GM12865 (cell line): ENCODE data around the gene SESN1.

Source experiments
- DNase-seq: peaks from one replicate; pipeline ENCODE4 v3.0.0; 2010; ENCODE audit warnings: low read depth
- H3K4me3 ChIP-seq: 2 replicates; pipeline ENCODE4 v1.5.1; 2011; ENCODE audit warnings: mild to moderate bottlenecking, low read depth, low read length, control low read depth
- CTCF ChIP-seq: IDR thresholded peaks from 2 replicates; pipeline ENCODE4 v1.5.1; 2011; ENCODE audit warnings: low read length, control low read depth, low read depth, inconsistent platforms; ENCODE audit not compliant: insufficient read depth; ENCODE audit errors: missing control alignments

SESN1 gene

GRCh38 chr6:108955329-108955949, 139.2 kb downstream of the SESN1 start:
- TF ChIP-seq CTCF, result no peak
- DNase-seq, result peak; percentile 6
- no peak overlapping the region for H3K4me3 ChIP-seq

- DNase-seq, result no peak
- H3K4me3 ChIP-seq, result no peak overlapping the region
- no peak for TF ChIP-seq CTCF
Measured at GRCh38 chr6:108953681-108954080, 141.0 kb downstream of the SESN1 start.

GRCh38 chr6:108952776-108953486, 141.7 kb downstream of the SESN1 start:
- no peak overlapping the region for H3K4me3 ChIP-seq
- no peak for DNase-seq
- TF ChIP-seq CTCF, result no peak

- no peak for DNase-seq
- no peak overlapping the region for H3K4me3 ChIP-seq
- no peak for TF ChIP-seq CTCF
Measured at GRCh38 chr6:108951351-108951953, 143.2 kb downstream of the SESN1 start.

GRCh38 chr6:108948181-108948661, 146.4 kb downstream of the SESN1 start:
- TF ChIP-seq CTCF, result no peak
- DNase-seq, result no peak
- no peak overlapping the region for H3K4me3 ChIP-seq

GRCh38 chr6:108947114-108947854, 147.4 kb downstream of the SESN1 start:
- no peak for DNase-seq
- TF ChIP-seq CTCF, result no peak
- no peak overlapping the region for H3K4me3 ChIP-seq
